Esophagus muscularis mucosa (tissue), 4 donors: ENCODE results near the gene SPATA9. TPM values are rescaled to one million over a fixed set of nuclear protein-coding genes. Genes with fewer than 3 reads are reported as not detected.
A peak's percentile ranks its signal among the peaks of the same experiment; 100 is the strongest.

Source experiments
- DNase-seq: peaks from one replicate; pipeline ENCODE4 v3.0.0-alpha.2; 2017; ENCODE audit errors: extremely low spot score
- H3K27ac ChIP-seq, 4 donors: fragments of 200-600 bp; sonication (generic); replicated peaks in 1 of 4; 1 replicate in 3 of 4; 2 replicates in 1 of 4; pipeline ENCODE4 v1.5.1; 2016 to 2019; ENCODE audit warnings: mild to moderate bottlenecking in 1 of 4
- H3K27me3 ChIP-seq, 4 donors: fragments of 200-600 bp; sonication (generic); one replicate each; pipeline versions ENCODE4 v1.5.1 to v1.6.0; 2016 to 2019
- H3K36me3 ChIP-seq, 4 donors: fragments of 200-600 bp; sonication (generic); one replicate each; pipeline ENCODE4 v1.5.1; 2016 to 2019
- H3K4me1 ChIP-seq, 4 donors: fragments of 200-600 bp; sonication (generic); one replicate each; pipeline ENCODE4 v1.5.1; 2016 to 2019
- H3K4me3 ChIP-seq, 4 donors: fragments of 200-600 bp; sonication (generic); 1 replicate in 2 of 4; 2 replicates in 2 of 4; pipeline ENCODE4 v1.5.1; 2016 to 2019; ENCODE audit warnings: mild to moderate bottlenecking in 4 of 4, moderate library complexity in 1 of 4
- H3K9me3 ChIP-seq, 4 donors: fragments of 200-600 bp; sonication (generic); 1 replicate in 3 of 4; 2 replicates in 1 of 4; pipeline ENCODE4 v1.5.1; 2016 to 2019
- CTCF ChIP-seq, 3 experiments: fragments of 200-600 bp in 2 of 3; fragments of 450-650 bp in 1 of 3; sonication (generic) in 2 of 3; IDR thresholded peaks; one replicate each; pipeline ENCODE4 v1.5.1; 2017 to 2019; ENCODE audit warnings: antibody characterized with exemption in 3 of 3, mild to moderate bottlenecking in 2 of 3, moderate library complexity in 1 of 3
- EP300 ChIP-seq: sonication (generic); formaldehyde crosslinking; IDR thresholded peaks from one replicate; pipeline ENCODE4 v1.6.1; 2017; ENCODE audit warnings: antibody characterized with exemption
- POLR2A ChIP-seq: fragments of 450-650 bp; IDR thresholded peaks from one replicate; pipeline ENCODE4 v1.6.1; 2017; ENCODE audit warnings: antibody characterized with exemption, moderate library complexity, mild to moderate bottlenecking, low read depth
- POLR2AphosphoS5 ChIP-seq, 2 donors: sonication (generic); formaldehyde crosslinking; IDR thresholded peaks; one replicate each; pipeline ENCODE4 v1.6.1; 2017; ENCODE audit warnings: antibody characterized with exemption in 2 of 2
- WGBS: methylation state at CpG from one replicate; pipeline ENCODE4 v1.1.5; 2018; 5-methylcytosine and 5-hydroxymethylcytosine counted together
- intact Hi-C: fragments of 100-400 bp; cut with DNase I; formaldehyde crosslinking; loops from one replicate; pipeline ENCODE4 v1.15.1; 2023
- total RNA-seq, 4 donors: library from RNA; depleted of rRNA; stranded (reverse); fragments of >200 nt; gene quantifications; one replicate each; pipeline versions ENCODE4 v1.1.0 to v1.2.1, GENCODE V29; 2016

SPATA9 gene
- total RNA-seq, 4 donors from 2014 or later, result not detected

GRCh38 chr5:95662946-95663345 lies 19.8 kb downstream of the SPATA9 start:
- intact Hi-C loops, result loop anchor here (5.0 to 10.0 kb wide), 2 partner anchors 109 to 302 kb away; partner anchors contain the start of gene ELL2
- Histone ChIP-seq H3K27ac (no peak overlapping the region), H3K4me1 (peaks cover 5 to 10% (median 8%) of the 10 kb centered on the region in 4 donors), H3K9me3 (no peaks in the 10 kb centered on the region), H3K27me3 (no peaks in the 10 kb centered on the region), H3K4me3 (no peak overlapping the region), H3K36me3 (no peaks in the 10 kb centered on the region)
- no peak for TF ChIP-seq CTCF (IDR thresholded peaks at IDR 0.05)
- no peak for TF ChIP-seq POLR2A
- no peak for TF ChIP-seq POLR2AphosphoS5 (IDR thresholded peaks at IDR 0.05)
- no peak for TF ChIP-seq EP300
- DNase-seq, result no peak

- no peak for TF ChIP-seq POLR2A
- TF ChIP-seq EP300, result no peak
- no peak for TF ChIP-seq CTCF (IDR thresholded peaks at IDR 0.05)
- intact Hi-C loops, result loop anchor here (5.0 to 10.0 kb wide), 2 partner anchors 112 to 305 kb away; partner anchors contain the start of gene ELL2
- no peak for DNase-seq
- no peak overlapping the region for H3K27ac ChIP-seq
- no peaks in the 10 kb centered on the region for H3K9me3 ChIP-seq
- H3K36me3 ChIP-seq, result peaks cover 0 to 9% (median 0%) of the 10 kb centered on the region in 4 donors
- WGBS, result 94% methylated on average over 2 of the region's 2 CpGs
- H3K4me1 ChIP-seq, result peaks cover 5 to 10% (median 8%) of the 10 kb centered on the region in 4 donors
- no peak overlapping the region for H3K4me3 ChIP-seq
- no peaks in the 10 kb centered on the region for H3K27me3 ChIP-seq
Measured at GRCh38 chr5:95660060-95660459, 22.7 kb downstream of the SPATA9 start.

GRCh38 chr5:95655575-95655974 lies 27.2 kb downstream of the SPATA9 start:
- H3K4me3 ChIP-seq, result no peak overlapping the region
- no peaks in the 10 kb centered on the region for H3K4me1 ChIP-seq
- intact Hi-C loops, result no loop called here
- no peaks in the 10 kb centered on the region for H3K9me3 ChIP-seq
- 90% methylated on average over 1 of the region's 1 CpG for WGBS
- DNase-seq, result no peak
- TF ChIP-seq EP300 (no peak), POLR2AphosphoS5 (IDR thresholded peaks at IDR 0.05) (no peak), POLR2A (no peak), CTCF (IDR thresholded peaks at IDR 0.05) (no peak)
- no peaks in the 10 kb centered on the region for H3K27me3 ChIP-seq
- H3K27ac ChIP-seq, result no peak overlapping the region
- H3K36me3 ChIP-seq, result peaks cover 0 to 15% (median 0%) of the 10 kb centered on the region in 4 donors

GRCh38 chr5:95654196-95654595 lies 28.6 kb downstream of the SPATA9 start:
- no peak overlapping the region for H3K4me3 ChIP-seq
- H3K36me3 ChIP-seq, result peaks cover 0 to 15% (median 0%) of the 10 kb centered on the region in 4 donors
- H3K27ac ChIP-seq, result no peak overlapping the region
- 95% methylated on average over 3 of the region's 3 CpGs for WGBS
- H3K4me1 ChIP-seq, result no peaks in the 10 kb centered on the region
- DNase-seq, result no peak
- no peaks in the 10 kb centered on the region for H3K9me3 ChIP-seq
- intact Hi-C loops, result no loop called here
- H3K27me3 ChIP-seq, result no peaks in the 10 kb centered on the region
- no peak for TF ChIP-seq POLR2A

- no peak overlapping the region for H3K27ac ChIP-seq
- no peaks in the 10 kb centered on the region for H3K9me3 ChIP-seq
- DNase-seq, result peak; percentile 37
- TF ChIP-seq EP300 (no peak), POLR2A (no peak), POLR2AphosphoS5 (IDR thresholded peaks at IDR 0.05) (no peak), CTCF (IDR thresholded peaks at IDR 0.05) (no peak)
- H3K4me1 ChIP-seq, result peaks cover under 1 to 2% (median 1%) of the 10 kb centered on the region in 4 donors
- H3K27me3 ChIP-seq, result no peaks in the 10 kb centered on the region
- H3K36me3 ChIP-seq, result peaks cover 0 to 15% (median 0%) of the 10 kb centered on the region in 4 donors
- H3K4me3 ChIP-seq, result no peak overlapping the region
- intact Hi-C loops, result no loop called here
- 79% methylated on average over 1 of the region's 1 CpG for WGBS
Measured at GRCh38 chr5:95652849-95653248, 29.9 kb downstream of the SPATA9 start.
